Left renal cortex interstitium (tissue), 4 donors: ENCODE data around the gene BEST3. TPM values are rescaled to one million over a fixed set of nuclear protein-coding genes. Genes with fewer than 3 reads are reported as not detected.
"Not testable (repeated sequence)": the region's sequence is repeated elsewhere in the genome, so short reads cannot be mapped to it uniquely, and the experiment has no call there.

Source experiments
- DNase-seq, 4 donors: peaks; one replicate each; pipeline ENCODE4 v3.0.0-alpha.2; 2013; ENCODE audit warnings: low read depth in 4 of 4, low spot score in 2 of 4, missing footprints in 1 of 4
- polyA plus RNA-seq, 4 donors: library from polyadenylated mRNA; unstranded; fragments of 120-200 nt; gene quantifications; one replicate each; pipeline ENCODE4 v1.2.1, GENCODE V29; 2013; ENCODE audit not compliant: insufficient read length in 4 of 4

BEST3 gene
- polyA plus RNA-seq, 4 donors: 0.13 to 0.69 (median 0.38) TPM

- DNase-seq: no peak
Measured at GRCh38 chr12:69610126-69610525, 89.0 kb downstream of the BEST3 start.

- DNase-seq: no peak
Measured at GRCh38 chr12:69608114-69608513, 91.0 kb downstream of the BEST3 start.

GRCh38 chr12:69604275-69604674 is 94.8 kb downstream of the BEST3 start:
- not testable (repeated sequence) for DNase-seq

Other genes starting within 250 kb of the BEST3 start
- gene FRS2, start 228.9 kb downstream of the BEST3 start, polyA plus RNA-seq: 10 to 100 TPM; 42.2 to 49.3 (median 45.4) TPM
- 100 to 1,000 TPM; 240 to 276 (median 258) TPM for gene CCT2, start 113.8 kb downstream of the BEST3 start, polyA plus RNA-seq
- not detected for gene LRRC10, start 88.4 kb downstream of the BEST3 start, polyA plus RNA-seq
- 10 to 100 TPM; 60.1 to 79.8 (median 69.5) TPM for gene RAB3IP, start 39.6 kb upstream of the BEST3 start, polyA plus RNA-seq
- 1 to 10 TPM in 3 of 4 donors, under 1 TPM in 1; 0.87 to 2.3 (median 1.9) TPM for gene MYRFL, start 125.9 kb upstream of the BEST3 start, polyA plus RNA-seq